ENCODE data around the gene BEGAIN.

- TF ChIP-seq, protein P1, sequence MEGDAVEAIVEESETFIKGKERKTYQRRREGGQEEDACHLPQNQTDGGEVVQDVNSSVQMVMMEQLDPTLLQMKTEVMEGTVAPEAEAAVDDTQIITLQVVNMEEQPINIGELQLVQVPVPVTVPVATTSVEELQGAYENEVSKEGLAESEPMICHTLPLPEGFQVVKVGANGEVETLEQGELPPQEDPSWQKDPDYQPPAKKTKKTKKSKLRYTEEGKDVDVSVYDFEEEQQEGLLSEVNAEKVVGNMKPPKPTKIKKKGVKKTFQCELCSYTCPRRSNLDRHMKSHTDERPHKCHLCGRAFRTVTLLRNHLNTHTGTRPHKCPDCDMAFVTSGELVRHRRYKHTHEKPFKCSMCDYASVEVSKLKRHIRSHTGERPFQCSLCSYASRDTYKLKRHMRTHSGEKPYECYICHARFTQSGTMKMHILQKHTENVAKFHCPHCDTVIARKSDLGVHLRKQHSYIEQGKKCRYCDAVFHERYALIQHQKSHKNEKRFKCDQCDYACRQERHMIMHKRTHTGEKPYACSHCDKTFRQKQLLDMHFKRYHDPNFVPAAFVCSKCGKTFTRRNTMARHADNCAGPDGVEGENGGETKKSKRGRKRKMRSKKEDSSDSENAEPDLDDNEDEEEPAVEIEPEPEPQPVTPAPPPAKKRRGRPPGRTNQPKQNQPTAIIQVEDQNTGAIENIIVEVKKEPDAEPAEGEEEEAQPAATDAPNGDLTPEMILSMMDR (IDR thresholded peaks at IDR 0.05; ENCODE audit: low read depth, low read length, poor library complexity, severe bottlenecking), result no peak
- TF ChIP-seq EZH2phosphoT487 (IDR thresholded peaks at IDR 0.05; ENCODE audit: borderline replicate concordance, low read length), result no peak
These were observed 51.7 kb downstream of the BEGAIN start for GRCh38 chr14:100535287-100536120.

Data from DOHH2 (cell line).